ENCODE results near the gene CHGA.
A peak's percentile ranks its signal among the peaks of the same experiment; 100 is the strongest.

GRCh38 chr14:92945959-92946846 is 23.3 kb downstream of the CHGA start:
- TF ChIP-seq, protein P1, sequence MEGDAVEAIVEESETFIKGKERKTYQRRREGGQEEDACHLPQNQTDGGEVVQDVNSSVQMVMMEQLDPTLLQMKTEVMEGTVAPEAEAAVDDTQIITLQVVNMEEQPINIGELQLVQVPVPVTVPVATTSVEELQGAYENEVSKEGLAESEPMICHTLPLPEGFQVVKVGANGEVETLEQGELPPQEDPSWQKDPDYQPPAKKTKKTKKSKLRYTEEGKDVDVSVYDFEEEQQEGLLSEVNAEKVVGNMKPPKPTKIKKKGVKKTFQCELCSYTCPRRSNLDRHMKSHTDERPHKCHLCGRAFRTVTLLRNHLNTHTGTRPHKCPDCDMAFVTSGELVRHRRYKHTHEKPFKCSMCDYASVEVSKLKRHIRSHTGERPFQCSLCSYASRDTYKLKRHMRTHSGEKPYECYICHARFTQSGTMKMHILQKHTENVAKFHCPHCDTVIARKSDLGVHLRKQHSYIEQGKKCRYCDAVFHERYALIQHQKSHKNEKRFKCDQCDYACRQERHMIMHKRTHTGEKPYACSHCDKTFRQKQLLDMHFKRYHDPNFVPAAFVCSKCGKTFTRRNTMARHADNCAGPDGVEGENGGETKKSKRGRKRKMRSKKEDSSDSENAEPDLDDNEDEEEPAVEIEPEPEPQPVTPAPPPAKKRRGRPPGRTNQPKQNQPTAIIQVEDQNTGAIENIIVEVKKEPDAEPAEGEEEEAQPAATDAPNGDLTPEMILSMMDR (IDR thresholded peaks at IDR 0.05 in 8 of 11, conservative IDR thresholded peaks at IDR 0.05 in 3 of 11) = no peak
- TF ChIP-seq POLR2AphosphoS5 (IDR thresholded peaks at IDR 0.05) = peak; percentile 80 to 85 (median 80)
- TF ChIP-seq POLR2A (IDR thresholded peaks at IDR 0.05) = no peak
